IMR-90 (cell line): ENCODE results near the gene PKHD1. TPM values are rescaled to one million over a fixed set of nuclear protein-coding genes. Genes with fewer than 3 reads are reported as not detected.

ENCODE experiments used
- ATAC-seq: fragments of 200-7000 bp; cut with Tn5 transposase; 2 replicates; pipeline ENCODE4 v1.9.1; 2020; ENCODE audit warnings: low read depth, mild to moderate bottlenecking, moderate library complexity
- BruUV-seq: library from RNA; stranded (reverse); fragments of 400-500 nt; replicated peaks from 2 replicates; lab custom pipeline; 2021; lab: Mats Ljungman, UMichigan
- CTCF ChIA-PET: fragments of 300-600 bp; formaldehyde crosslinking; extraction: SDS; loops from one replicate; lab custom pipeline; 2021; ENCODE audit warnings: antibody characterized with exemption; lab: Yijun Ruan, JAX
- POLR2A ChIA-PET: fragments of 300-600 bp; sonication (Branson Sonifier 250); formaldehyde crosslinking; loops from one replicate; lab custom pipeline; 2022; ENCODE audit warnings: antibody characterized with exemption; ENCODE audit not compliant: unreplicated experiment; lab: Charles Lee
- DNase-seq: peaks from one replicate; pipeline ENCODE4 v3.0.0; 2013
- H2AFZ ChIP-seq: replicated peaks from 2 replicates; pipeline ENCODE3; 2013; ENCODE audit warnings: low read length, mild to moderate bottlenecking; ENCODE audit not compliant: poor library complexity
- H2AK5ac ChIP-seq: 2 replicates; pipeline ENCODE4 v1.6.1; 2013; ENCODE audit warnings: low read depth, low read length, inconsistent platforms
- H2AK9ac ChIP-seq: replicated peaks from 2 replicates; pipeline ENCODE3; 2013; ENCODE audit warnings: mild to moderate bottlenecking, low read depth, low read length, moderate library complexity; ENCODE audit not compliant: poor library complexity
- H2BK120ac ChIP-seq: 2 replicates; pipeline ENCODE4 v1.6.1; 2013; ENCODE audit warnings: low read depth, low read length, inconsistent platforms
- H2BK15ac ChIP-seq: 3 replicates; pipeline ENCODE4 v1.6.1; 2013; ENCODE audit warnings: low read depth, low read length, inconsistent platforms
- H2BK20ac ChIP-seq: 2 replicates; pipeline ENCODE4 v1.6.1; 2013; ENCODE audit warnings: low read depth, mild to moderate bottlenecking, inconsistent platforms, low read length, moderate library complexity
- H2BK5ac ChIP-seq: 2 replicates; pipeline ENCODE4 v1.6.1; 2013; ENCODE audit warnings: mild to moderate bottlenecking, low read depth, low read length, inconsistent platforms; ENCODE audit not compliant: poor library complexity, severe bottlenecking
- H3K14ac ChIP-seq: replicated peaks from 2 replicates; pipeline ENCODE4 v1.6.1; 2013; ENCODE audit warnings: low read depth, low read length, inconsistent platforms
- H3K18ac ChIP-seq: 2 replicates; pipeline ENCODE4 v1.6.1; 2013; ENCODE audit warnings: low read depth, low read length, control low read depth
- H3K23ac ChIP-seq: 2 replicates; pipeline ENCODE4 v1.6.1; 2013; ENCODE audit warnings: low read depth, low read length, inconsistent platforms
- H3K27ac ChIP-seq: 2 replicates; pipeline ENCODE4 v1.5.1; 2013; ENCODE audit warnings: mild to moderate bottlenecking, control low read depth, low read length; ENCODE audit not compliant: insufficient read depth
- H3K27me3 ChIP-seq: 2 replicates; pipeline ENCODE4 v1.6.1; 2013; ENCODE audit warnings: low read length; ENCODE audit not compliant: control insufficient read depth, insufficient read depth
- H3K36me3 ChIP-seq: 2 replicates; pipeline ENCODE4 v1.6.1; 2013; ENCODE audit warnings: low read length, mixed read lengths; ENCODE audit not compliant: control insufficient read depth, insufficient read depth
- H3K4ac ChIP-seq: 2 replicates; pipeline ENCODE4 v1.6.1; 2013; ENCODE audit warnings: low read depth, low read length, inconsistent platforms
- H3K4me1 ChIP-seq: 2 replicates; pipeline ENCODE4 v1.6.1; 2013; ENCODE audit warnings: low read length, mixed read lengths; ENCODE audit not compliant: control insufficient read depth, insufficient read depth
- H3K4me2 ChIP-seq: 2 replicates; pipeline ENCODE4 v1.6.1; 2013; ENCODE audit warnings: low read depth, mild to moderate bottlenecking, control low read depth, low read length, moderate library complexity
- H3K4me3 ChIP-seq: 2 replicates; pipeline ENCODE4 v1.5.1; 2013; ENCODE audit warnings: low read depth, mild to moderate bottlenecking, control low read depth, low read length, moderate library complexity; ENCODE audit not compliant: insufficient read depth
- H3K56ac ChIP-seq: 2 replicates; pipeline ENCODE4 v1.6.1; 2013; ENCODE audit warnings: low read length, inconsistent platforms; ENCODE audit not compliant: insufficient read depth; ENCODE audit errors: extremely low read depth
- H3K79me1 ChIP-seq, 2 experiments: 2 replicates each; pipeline ENCODE4 v1.6.1; 2013; ENCODE audit warnings: low read length in 2 of 2, inconsistent platforms in 1 of 2, low read depth in 1 of 2
- H3K9ac ChIP-seq: 2 replicates; pipeline ENCODE4 v1.6.1; 2013; ENCODE audit warnings: low read depth, low read length, control low read depth
- H3K9me1 ChIP-seq: 2 replicates; pipeline ENCODE4 v1.6.1; 2013; ENCODE audit warnings: low read length, inconsistent platforms; ENCODE audit not compliant: insufficient read depth
- H3K9me3 ChIP-seq: 2 replicates; pipeline ENCODE4 v1.6.1; 2013; ENCODE audit warnings: low read length; ENCODE audit not compliant: control insufficient read depth, insufficient read depth
- H4K20me1 ChIP-seq: 2 replicates; pipeline ENCODE4 v1.6.1; 2013; ENCODE audit warnings: low read length, inconsistent platforms; ENCODE audit not compliant: insufficient read depth
- H4K5ac ChIP-seq: 2 replicates; pipeline ENCODE4 v1.6.1; 2013; ENCODE audit warnings: mild to moderate bottlenecking, low read depth, low read length, control low read depth
- H4K8ac ChIP-seq, 2 experiments: 2 replicates each; pipeline ENCODE4 v1.6.1; 2013; ENCODE audit warnings: low read depth in 2 of 2, low read length in 2 of 2, control low read depth in 1 of 2, inconsistent platforms in 1 of 2
- H4K91ac ChIP-seq: 2 replicates; pipeline ENCODE4 v1.6.1; 2013; ENCODE audit warnings: low read depth, low read length, inconsistent platforms; ENCODE audit not compliant: insufficient read depth
- BHLHE40 ChIP-seq: fragments of 150-350 bp; IDR thresholded peaks from 2 replicates; pipeline ENCODE4 v1.6.1; 2016; ENCODE audit warnings: mild to moderate bottlenecking, low read depth, low read length
- CEBPB ChIP-seq: IDR thresholded peaks from 2 replicates; pipeline ENCODE4 v1.6.1; 2012; ENCODE audit warnings: low read depth, low read length, improper control_type of control experiment
- MAZ ChIP-seq: IDR thresholded peaks from 2 replicates; pipeline ENCODE4 v1.6.1; 2012; ENCODE audit warnings: low read depth, mild to moderate bottlenecking, low read length, improper control_type of control experiment, moderate library complexity, borderline replicate concordance
- MXI1 ChIP-seq: IDR thresholded peaks from 2 replicates; pipeline ENCODE4 v1.6.1; 2012; ENCODE audit warnings: low read depth, mild to moderate bottlenecking, low read length, moderate library complexity, borderline replicate concordance
- NFE2L2 ChIP-seq: fragments of 150-350 bp; IDR thresholded peaks from 2 replicates; pipeline ENCODE4 v1.6.1; 2016; ENCODE audit warnings: low read depth, mild to moderate bottlenecking, low read length
- RAD21 ChIP-seq: IDR thresholded peaks from 2 replicates; pipeline ENCODE4 v1.6.1; 2012; ENCODE audit warnings: low read length, improper control_type of control experiment
- RCOR1 ChIP-seq: IDR thresholded peaks from 2 replicates; pipeline ENCODE4 v1.6.1; 2012; ENCODE audit warnings: mild to moderate bottlenecking, low read length, improper control_type of control experiment; ENCODE audit not compliant: insufficient replicate concordance
- SMC3 ChIP-seq: fragments of 150-350 bp; IDR thresholded peaks from 2 replicates; pipeline ENCODE4 v1.6.1; 2016; ENCODE audit warnings: low read depth, mild to moderate bottlenecking, antibody characterized with exemption, low read length, moderate library complexity
- WGBS, 2 experiments: methylation state at CpG; one replicate each; pipeline versions ENCODE4 v1.1.5 to v1.1.7; 2013; ENCODE audit warnings: missing lambda C conversion rate in 2 of 2; ENCODE audit not compliant: insufficient read length in 1 of 2; ENCODE audit errors: extremely low coverage in 2 of 2; 5-methylcytosine and 5-hydroxymethylcytosine counted together
- dilution Hi-C: fragments of 300-500 bp; cut with HindIII; formaldehyde crosslinking; loops from one replicate; pipeline ENCODE4 v1.14.3; 2018; ENCODE audit warnings: low sequenced_read_pairs; ENCODE audit not compliant: unreplicated experiment
- in situ Hi-C: fragments of 300-500 bp; cut with MboI; formaldehyde crosslinking; loops from 3 replicates; pipeline ENCODE4 v1.14.3; 2019; ENCODE audit warnings: low sequenced_read_pairs, inconsistent platforms, mixed read lengths
- intact Hi-C: fragments of 100-400 bp; cut with micrococcal nuclease; formaldehyde crosslinking; loops from 2 replicates; pipeline ENCODE4 v1.10.0; 2022
- polyA plus RNA-seq, 3 experiments: library from polyadenylated mRNA; depleted of rRNA; stranded (reverse); fragments of >200 nt; gene quantifications; 2 replicates each; pipeline ENCODE4 v1.2.3, GENCODE V29; 2012; ENCODE audit warnings: low replicate concordance in 1 of 3
- total RNA-seq: library from RNA; depleted of rRNA; stranded (reverse); fragments of >200 nt; gene quantifications from 2 replicates; pipeline ENCODE4 v1.2.3, GENCODE V29; 2012
- TF ChIP-seq, protein P1 (sequence below): fragments of 150-350 bp; IDR thresholded peaks from 2 replicates; pipeline ENCODE4 v1.6.1; 2017; ENCODE audit warnings: mild to moderate bottlenecking, antibody characterized with exemption, low read length, low read depth

The PKHD1 gene
- total and polyA plus RNA-seq, 2 of the 4 experiments (the other 2 are of a cell fraction), result not detected

DNA sequence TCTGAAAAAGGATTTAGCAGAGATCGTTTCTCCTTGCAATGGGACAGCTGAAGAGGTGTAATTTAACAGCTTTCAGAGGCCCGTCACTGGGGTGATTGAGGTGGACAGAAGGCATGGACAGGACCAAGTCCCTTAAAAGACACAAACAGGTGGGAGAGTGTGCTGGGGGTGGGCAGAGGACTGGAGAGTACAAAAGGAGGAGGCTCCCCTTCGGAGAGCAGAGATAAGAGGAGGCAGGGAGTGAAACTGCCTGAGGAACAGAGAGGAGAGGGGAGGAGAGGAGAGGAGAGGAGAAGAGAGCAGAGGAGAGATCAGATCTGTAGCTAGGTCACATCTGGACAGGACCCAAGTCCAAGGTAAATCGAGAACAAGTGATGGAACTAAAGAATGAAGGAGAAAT is 48.6 kb upstream of the PKHD1 start:
- ChIA-PET POLR2A (no interaction called here), CTCF (no interaction called here)
- no peak for ATAC-seq
- H3K23ac ChIP-seq, result no peak overlapping the region
- DNase-seq, result no peak
- no peak overlapping the region for H3K4ac ChIP-seq
- no peak overlapping the region for H3K18ac ChIP-seq
- no peaks in the 10 kb centered on the region for H4K20me1 ChIP-seq
- H3K9ac ChIP-seq, result no peak overlapping the region
- no peak overlapping the region for H2AK5ac ChIP-seq
- no peak overlapping the region for H2BK120ac ChIP-seq
- no peak overlapping the region for H3K27ac ChIP-seq
- no peak overlapping the region for H4K8ac ChIP-seq
- H3K14ac ChIP-seq, result no peak overlapping the region
- H3K79me1 ChIP-seq, result no peaks in the 10 kb centered on the region
- H2BK15ac ChIP-seq, result no peak overlapping the region
- BruUV-seq, result no TSS peak
- no peak overlapping the region for H2AFZ ChIP-seq
- H3K56ac ChIP-seq, result no peak overlapping the region
- H4K91ac ChIP-seq, result no peak overlapping the region
- no peak overlapping the region for H4K5ac ChIP-seq
- H3K36me3 ChIP-seq, result no peaks in the 10 kb centered on the region
- H2BK20ac ChIP-seq, result no peak overlapping the region
- in situ Hi-C loops (no loop called here), intact Hi-C loops (no loop called here), dilution Hi-C loops (no loop called here)
- H3K4me3 ChIP-seq, result no peak overlapping the region
- peaks cover 5% of the 10 kb centered on the region for H3K27me3 ChIP-seq
- H2AK9ac ChIP-seq, result no peak overlapping the region
- WGBS, 2 experiments, result 7% methylated on average over 3 of the region's 4 CpGs; no CpG with 5 or more reads in 1 of the 2 experiments
- H2BK5ac ChIP-seq, result no peak overlapping the region
- TF ChIP-seq MXI1, result no peak
- TF ChIP-seq BHLHE40, result no peak
- no peak for TF ChIP-seq MAZ
- no peak for TF ChIP-seq SMC3
- TF ChIP-seq RAD21, result no peak
- no peak for TF ChIP-seq NFE2L2
- no peak for TF ChIP-seq CEBPB
- TF ChIP-seq, protein P1, sequence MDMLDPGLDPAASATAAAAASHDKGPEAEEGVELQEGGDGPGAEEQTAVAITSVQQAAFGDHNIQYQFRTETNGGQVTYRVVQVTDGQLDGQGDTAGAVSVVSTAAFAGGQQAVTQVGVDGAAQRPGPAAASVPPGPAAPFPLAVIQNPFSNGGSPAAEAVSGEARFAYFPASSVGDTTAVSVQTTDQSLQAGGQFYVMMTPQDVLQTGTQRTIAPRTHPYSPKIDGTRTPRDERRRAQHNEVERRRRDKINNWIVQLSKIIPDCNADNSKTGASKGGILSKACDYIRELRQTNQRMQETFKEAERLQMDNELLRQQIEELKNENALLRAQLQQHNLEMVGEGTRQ, result no peak
- TF ChIP-seq RCOR1, result no peak
- H3K4me1 ChIP-seq, result no peaks in the 10 kb centered on the region
- no peaks in the 10 kb centered on the region for H3K9me1 ChIP-seq
- H3K4me2 ChIP-seq, result no peak overlapping the region
- H3K9me3 ChIP-seq, result no peaks in the 10 kb centered on the region
